Lung (tissue), 12 donors: ENCODE data around the gene MT1HL1. TPM values are rescaled to one million over a fixed set of nuclear protein-coding genes. Genes with fewer than 3 reads are reported as not detected.
A peak's percentile ranks its signal among the peaks of the same experiment; 100 is the strongest.

Experiments
- ATAC-seq: fragments of 200-7000 bp; cut with Tn5 transposase; one replicate; pipeline ENCODE4 v1.9.1; 2020; ENCODE audit warnings: moderate number of reproducible peaks; ENCODE audit not compliant: insufficient read depth, low FRiP score
- DNase-seq, 3 donors: peaks; one replicate each; pipeline ENCODE4 v3.0.0-alpha.2; 2013 to 2017
- H3K27ac ChIP-seq, 2 donors: one replicate each; pipeline ENCODE4 v1.5.1; 2013; ENCODE audit warnings: mild to moderate bottlenecking in 2 of 2, moderate library complexity in 2 of 2, control low read depth in 1 of 2, inconsistent platforms in 1 of 2, low read depth in 1 of 2, low read length in 1 of 2
- H3K27me3 ChIP-seq, 3 donors: one replicate each; pipeline ENCODE4 v1.5.1; 2013; ENCODE audit warnings: low read length in 2 of 3; ENCODE audit not compliant: control insufficient read depth in 3 of 3, insufficient read depth in 3 of 3
- H3K36me3 ChIP-seq, 4 donors: one replicate each; pipeline ENCODE4 v1.5.1; 2013; ENCODE audit warnings: low read length in 4 of 4, mild to moderate bottlenecking in 1 of 4, moderate library complexity in 1 of 4; ENCODE audit not compliant: control insufficient read depth in 4 of 4, insufficient read depth in 4 of 4
- H3K4me1 ChIP-seq, 5 donors: one replicate each; pipeline ENCODE4 v1.5.1; 2013; ENCODE audit warnings: low read length in 5 of 5, mild to moderate bottlenecking in 2 of 5, moderate library complexity in 1 of 5; ENCODE audit not compliant: control insufficient read depth in 5 of 5, insufficient read depth in 5 of 5
- H3K4me3 ChIP-seq: one replicate; pipeline ENCODE4 v1.5.1; 2013; ENCODE audit warnings: mild to moderate bottlenecking, control low read depth, moderate library complexity
- H3K9ac ChIP-seq, 2 donors: one replicate each; pipeline ENCODE4 v1.5.1; 2013; ENCODE audit warnings: low read length in 2 of 2, control low read depth in 1 of 2; ENCODE audit not compliant: insufficient read depth in 1 of 2
- H3K9me3 ChIP-seq, 4 donors: one replicate each; pipeline ENCODE4 v1.5.1; 2013; ENCODE audit warnings: low read length in 3 of 4, mild to moderate bottlenecking in 1 of 4, moderate library complexity in 1 of 4; ENCODE audit not compliant: control insufficient read depth in 4 of 4, insufficient read depth in 3 of 4
- WGBS, 2 donors: extraction: QIAGEN DNeasy Blood & Tissue Kit; methylation state at CpG; one replicate each; pipeline ENCODE4 v1.1.7; 2013; 5-methylcytosine and 5-hydroxymethylcytosine counted together
- polyA plus RNA-seq, 2 donors: library from polyadenylated mRNA; stranded (reverse); fragments of 200-250 nt; gene quantifications; one replicate each; pipeline ENCODE4 v1.2.1, GENCODE V29; 2013
- total RNA-seq, 2 donors: library from RNA; depleted of rRNA in 1 of 2; stranded (reverse); fragments of >200 nt in 1 of 2; gene quantifications; one replicate each; pipeline ENCODE4 v1.2.1, GENCODE V29; 2014 to 2021
- TF ChIP-seq, protein P1 (sequence below): IDR thresholded peaks from 2 replicates; pipeline ENCODE4 v1.5.1; 2012; ENCODE audit warnings: mild to moderate bottlenecking; ENCODE audit errors: control extremely low read depth, extremely low read depth
- donor health status: control.
- donor health status: control.
- donor health status: Bipolar disorder and iron deficiency.
- donor health status: healthy.
- donor health status: DM: yes; HTN: yes; CAD: no.

MT1HL1 gene
- total and polyA plus RNA-seq, 4 donors, result not detected

DNA sequence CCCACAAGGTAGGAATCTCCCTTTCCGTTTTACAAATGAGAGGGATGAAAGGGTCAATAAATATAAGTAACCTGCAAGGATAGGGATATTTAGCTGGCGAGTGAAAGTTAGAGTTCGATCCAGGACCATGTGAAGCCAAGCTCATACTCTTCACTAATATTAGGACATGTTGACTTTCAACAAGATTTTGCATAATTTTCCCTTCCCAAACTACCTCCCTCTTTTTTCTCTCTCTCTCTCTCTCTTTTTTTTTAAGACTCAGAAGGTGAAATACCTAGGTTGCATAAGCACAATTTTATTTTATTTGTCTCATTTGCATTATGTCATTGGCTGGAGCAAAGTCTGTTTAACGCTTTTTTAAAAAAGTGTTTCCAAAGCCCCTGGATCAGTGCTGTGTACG, 8.1 kb upstream of the MT1HL1 start:
- H3K27me3 ChIP-seq, result peaks cover 0 to 3% (median 2%) of the 10 kb centered on the region in 3 donors
- WGBS, 2 donors, result 71 to 88% methylated on average over 5 of the region's 5 CpGs
- no peak overlapping the region for H3K4me3 ChIP-seq
- no peaks in the 10 kb centered on the region for H3K36me3 ChIP-seq
- DNase-seq (no peak), ATAC-seq (no peak)
- no peaks in the 10 kb centered on the region for H3K9me3 ChIP-seq
- TF ChIP-seq, protein P1, sequence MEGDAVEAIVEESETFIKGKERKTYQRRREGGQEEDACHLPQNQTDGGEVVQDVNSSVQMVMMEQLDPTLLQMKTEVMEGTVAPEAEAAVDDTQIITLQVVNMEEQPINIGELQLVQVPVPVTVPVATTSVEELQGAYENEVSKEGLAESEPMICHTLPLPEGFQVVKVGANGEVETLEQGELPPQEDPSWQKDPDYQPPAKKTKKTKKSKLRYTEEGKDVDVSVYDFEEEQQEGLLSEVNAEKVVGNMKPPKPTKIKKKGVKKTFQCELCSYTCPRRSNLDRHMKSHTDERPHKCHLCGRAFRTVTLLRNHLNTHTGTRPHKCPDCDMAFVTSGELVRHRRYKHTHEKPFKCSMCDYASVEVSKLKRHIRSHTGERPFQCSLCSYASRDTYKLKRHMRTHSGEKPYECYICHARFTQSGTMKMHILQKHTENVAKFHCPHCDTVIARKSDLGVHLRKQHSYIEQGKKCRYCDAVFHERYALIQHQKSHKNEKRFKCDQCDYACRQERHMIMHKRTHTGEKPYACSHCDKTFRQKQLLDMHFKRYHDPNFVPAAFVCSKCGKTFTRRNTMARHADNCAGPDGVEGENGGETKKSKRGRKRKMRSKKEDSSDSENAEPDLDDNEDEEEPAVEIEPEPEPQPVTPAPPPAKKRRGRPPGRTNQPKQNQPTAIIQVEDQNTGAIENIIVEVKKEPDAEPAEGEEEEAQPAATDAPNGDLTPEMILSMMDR, result no peak
- H3K9ac ChIP-seq, result no peak overlapping the region
- H3K4me1 ChIP-seq, result peaks cover 0 to 4% (median 0%) of the 10 kb centered on the region in 5 donors
- peak overlapping the region in 1 of 2 donors; percentile 94 for H3K27ac ChIP-seq

GRCh38 chr1:237011432-237011831, 7.2 kb upstream of the MT1HL1 start:
- 80 to 87% methylated on average over 3 of the region's 3 CpGs for WGBS, 2 donors
- DNase-seq (no peak), ATAC-seq (no peak)
- no peak overlapping the region for H3K9ac ChIP-seq
- TF ChIP-seq, protein P1, result no peak
- H3K4me3 ChIP-seq, result no peak overlapping the region
- peaks cover 0 to 4% (median 0%) of the 10 kb centered on the region in 5 donors for H3K4me1 ChIP-seq
- peaks cover 0 to under 1% (median 0%) of the 10 kb centered on the region in 3 donors for H3K27me3 ChIP-seq
- H3K36me3 ChIP-seq, result no peaks in the 10 kb centered on the region
- H3K27ac ChIP-seq, result peak overlapping the region in 1 of 2 donors; percentile 94
- no peaks in the 10 kb centered on the region for H3K9me3 ChIP-seq

DNA sequence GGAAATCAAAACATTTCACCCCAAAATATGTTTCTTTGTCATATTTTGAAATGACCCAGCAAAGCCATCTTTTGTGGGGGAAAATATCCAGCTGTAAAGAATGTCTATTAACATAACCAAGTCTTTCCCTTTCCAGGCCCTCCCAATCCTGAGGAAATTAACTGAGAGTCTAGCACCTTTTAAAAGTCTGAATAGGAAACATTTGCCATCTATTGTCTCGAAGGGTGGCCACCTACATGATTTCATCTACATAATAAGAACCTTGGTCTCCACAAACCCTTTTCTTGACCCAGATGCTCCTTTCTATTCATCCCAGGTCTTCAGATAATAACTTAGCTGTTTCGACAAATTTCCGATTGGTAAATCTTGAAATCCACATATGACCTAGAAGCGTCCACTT, 5.4 kb upstream of the MT1HL1 start:
- TF ChIP-seq, protein P1, result no peak
- Histone ChIP-seq H3K4me3 (no peak overlapping the region), H3K9ac (no peak overlapping the region), H3K9me3 (no peaks in the 10 kb centered on the region), H3K27me3 (no peaks in the 10 kb centered on the region), H3K36me3 (no peaks in the 10 kb centered on the region), H3K4me1 (peaks cover 0 to 4% (median 0%) of the 10 kb centered on the region in 5 donors), H3K27ac (peak overlapping the region in 1 of 2 donors; percentile 86)
- DNase-seq, result no peak
- no peak for ATAC-seq
- 90 to 92% methylated on average over 4 of the region's 4 CpGs for WGBS, 2 donors
